Left forelimb (tissue), 1 donor: Measurements from ENCODE around the gene KIAA0408.

ENCODE experiments used
- DNase-seq: peaks from one replicate; pipeline ENCODE4 v3.0.0-alpha.2; 2018; ENCODE audit warnings: low spot score

The KIAA0408 gene

GRCh38 chr6:127459231-127459641 lies at the start of gene KIAA0408:
Gene KIAA0408 (minus strand): TSS chr6:127459389. CDS start chr6:127453981, 5,408 bp downstream.
- DNase-seq, result no peak

GRCh38 chr6:127506894-127507293 lies 47.7 kb upstream of the KIAA0408 start:
- no peak for DNase-seq

GRCh38 chr6:127503022-127503421 lies 43.8 kb upstream of the KIAA0408 start:
- no peak for DNase-seq

GRCh38 chr6:127497410-127497809 lies 38.2 kb upstream of the KIAA0408 start:
- no peak for DNase-seq

- no peak for DNase-seq
Observed at GRCh38 chr6:127496471-127496870, 37.3 kb upstream of the KIAA0408 start.

- no peak for DNase-seq
Observed at GRCh38 chr6:127494240-127494767, 35.1 kb upstream of the KIAA0408 start.

- DNase-seq, result no peak
Observed at GRCh38 chr6:127489248-127489647, 30.1 kb upstream of the KIAA0408 start.

GRCh38 chr6:127486934-127487333 lies 27.7 kb upstream of the KIAA0408 start:
- DNase-seq, result no peak

GRCh38 chr6:127484212-127484863 lies 25.1 kb upstream of the KIAA0408 start:
- DNase-seq, result no peak

- no peak for DNase-seq
Observed at GRCh38 chr6:127483399-127484055, 24.3 kb upstream of the KIAA0408 start.

- no peak for DNase-seq
Observed at GRCh38 chr6:127482325-127482724, 23.1 kb upstream of the KIAA0408 start.

GRCh38 chr6:127481628-127482027 lies 22.4 kb upstream of the KIAA0408 start:
- no peak for DNase-seq

- no peak for DNase-seq
Observed at GRCh38 chr6:127481111-127481510, 21.9 kb upstream of the KIAA0408 start.

GRCh38 chr6:127477658-127478057 lies 18.5 kb upstream of the KIAA0408 start:
- DNase-seq, result no peak

- no peak for DNase-seq
Observed at GRCh38 chr6:127475823-127476176, 16.6 kb upstream of the KIAA0408 start.

GRCh38 chr6:127475135-127475822 lies 16.1 kb upstream of the KIAA0408 start:
- DNase-seq, result no peak

- no peak for DNase-seq
Observed at GRCh38 chr6:127471379-127472255, 12.4 kb upstream of the KIAA0408 start.

- DNase-seq, result no peak
Observed at GRCh38 chr6:127468936-127469335, 9.7 kb upstream of the KIAA0408 start.

GRCh38 chr6:127466416-127466815 lies 7.2 kb upstream of the KIAA0408 start:
- no peak for DNase-seq

GRCh38 chr6:127464881-127465459 lies 5.8 kb upstream of the KIAA0408 start:
- no peak for DNase-seq

- no peak for DNase-seq
Observed at GRCh38 chr6:127464161-127464880, 5.1 kb upstream of the KIAA0408 start.
